ENCODE data around the gene SLC4A5.

The SLC4A5 gene

DNA sequence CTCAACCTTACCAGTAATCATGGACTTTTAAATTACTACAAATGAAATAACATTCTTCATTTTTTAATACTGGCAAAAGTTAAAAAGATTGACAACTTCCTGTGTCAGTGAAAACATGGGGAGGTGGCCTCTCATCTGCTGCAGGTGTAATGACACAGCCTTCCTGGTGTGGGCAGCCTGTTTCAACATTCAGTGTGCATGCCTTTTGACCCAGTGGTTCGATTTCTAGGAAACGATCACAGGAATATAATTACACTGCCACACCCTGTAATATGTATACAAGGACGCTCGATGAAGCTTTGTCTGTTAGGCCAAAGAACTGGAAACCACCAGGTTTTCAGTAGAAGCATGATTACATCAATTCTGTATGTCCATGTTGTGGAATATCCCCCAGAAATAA is 76.1 kb downstream of the SLC4A5 start:
- DNase-seq (ENCODE audit: low read depth, low spot score), result no peak

GRCh38 chr2:74264281-74264680 is 78.9 kb downstream of the SLC4A5 start:
- DNase-seq (ENCODE audit: low read depth, low spot score), result no peak

GRCh38 chr2:74262681-74263080 is 80.5 kb downstream of the SLC4A5 start:
- DNase-seq (ENCODE audit: low read depth, low spot score), result no peak

DNA sequence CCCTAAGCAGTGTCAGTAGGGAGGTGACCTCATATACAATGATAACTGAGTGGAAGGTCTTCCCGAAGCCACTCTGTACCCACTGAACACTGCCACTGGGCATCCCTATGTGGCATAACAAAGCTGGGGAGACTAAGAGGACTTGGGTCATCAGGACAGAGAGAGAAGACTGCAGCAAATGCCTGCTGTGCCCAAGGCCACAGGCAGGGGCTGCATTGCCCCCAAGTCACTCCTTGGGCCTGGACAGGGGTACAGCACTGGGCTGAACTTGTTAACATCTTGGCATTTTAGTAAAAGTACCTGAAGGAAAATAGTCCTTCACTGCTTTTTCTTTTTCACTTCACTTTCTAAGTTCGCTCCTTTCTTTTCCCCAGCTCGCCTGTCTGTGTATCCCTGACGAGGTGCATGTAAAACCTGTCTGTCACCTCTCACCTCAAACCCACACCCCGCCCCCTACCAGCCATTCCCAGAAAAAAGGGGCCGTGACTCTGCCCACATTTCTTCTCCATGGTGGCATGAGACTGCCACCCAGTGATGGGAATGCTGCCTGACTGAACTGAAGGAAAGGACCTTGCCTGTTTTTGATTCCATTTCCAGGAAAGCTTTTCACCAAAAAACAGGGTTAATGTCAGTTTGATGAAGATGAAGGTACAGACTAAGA is 81.9 kb downstream of the SLC4A5 start:
- peak; percentile 40 for DNase-seq (ENCODE audit: low read depth, low spot score)

GRCh38 chr2:74260495-74260894 is 82.7 kb downstream of the SLC4A5 start:
- DNase-seq (ENCODE audit: low read depth, low spot score), result no peak

DNA sequence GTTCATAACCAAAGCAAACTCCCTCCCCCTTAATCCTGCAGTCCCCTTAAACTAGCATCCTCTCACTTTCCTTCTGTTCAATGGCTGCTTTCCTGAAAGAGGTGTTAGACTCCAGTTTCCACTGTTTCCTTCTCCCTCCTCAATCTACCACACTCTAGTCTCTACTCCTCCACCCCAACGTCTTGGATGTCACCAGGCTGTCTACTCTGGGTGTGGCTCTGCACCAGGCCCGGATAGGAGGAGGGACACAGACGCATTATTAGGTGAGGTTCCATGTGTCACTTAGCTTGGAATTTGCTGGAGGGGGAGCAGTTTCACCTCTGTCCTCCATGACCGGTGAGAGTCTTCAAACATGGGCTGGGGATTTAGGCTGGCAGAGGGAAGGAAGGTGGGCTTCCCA is 83.5 kb downstream of the SLC4A5 start:
- DNase-seq (ENCODE audit: low read depth, low spot score), result no peak

- no peak for DNase-seq (ENCODE audit: low read depth, low spot score)
Observed at GRCh38 chr2:74259191-74259590, 84.0 kb downstream of the SLC4A5 start.

GRCh38 chr2:74255660-74256213 is 87.5 kb downstream of the SLC4A5 start:
- no peak for DNase-seq (ENCODE audit: low read depth, low spot score)

DNA sequence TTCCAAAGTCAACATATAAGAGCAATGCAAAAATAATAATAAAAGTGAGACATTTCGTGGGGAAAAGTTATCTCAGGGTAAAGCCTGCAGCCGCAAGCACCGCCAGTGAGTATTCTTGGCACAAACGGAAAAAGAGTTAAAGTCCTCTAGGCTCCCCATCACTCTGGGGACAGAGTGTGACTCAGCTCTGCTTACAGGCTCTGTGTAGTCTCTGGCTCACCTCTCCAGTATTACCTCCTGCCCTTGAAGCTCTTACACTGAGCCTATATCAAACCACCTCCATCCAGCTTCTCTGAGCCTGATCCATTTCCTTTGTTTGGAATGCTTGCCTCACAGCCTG is 89.3 kb downstream of the SLC4A5 start:
- DNase-seq (ENCODE audit: low read depth, low spot score), result no peak

GRCh38 chr2:74253306-74253970 is 89.8 kb downstream of the SLC4A5 start:
- no peak for DNase-seq (ENCODE audit: low read depth, low spot score)

GRCh38 chr2:74252862-74253261 is 90.4 kb downstream of the SLC4A5 start:
- DNase-seq (ENCODE audit: low read depth, low spot score), result no peak

GRCh38 chr2:74252036-74252435 is 91.2 kb downstream of the SLC4A5 start:
- DNase-seq (ENCODE audit: low read depth, low spot score), result no peak

GRCh38 chr2:74250189-74250631 is 93.0 kb downstream of the SLC4A5 start:
- no peak for DNase-seq (ENCODE audit: low read depth, low spot score)

DNA sequence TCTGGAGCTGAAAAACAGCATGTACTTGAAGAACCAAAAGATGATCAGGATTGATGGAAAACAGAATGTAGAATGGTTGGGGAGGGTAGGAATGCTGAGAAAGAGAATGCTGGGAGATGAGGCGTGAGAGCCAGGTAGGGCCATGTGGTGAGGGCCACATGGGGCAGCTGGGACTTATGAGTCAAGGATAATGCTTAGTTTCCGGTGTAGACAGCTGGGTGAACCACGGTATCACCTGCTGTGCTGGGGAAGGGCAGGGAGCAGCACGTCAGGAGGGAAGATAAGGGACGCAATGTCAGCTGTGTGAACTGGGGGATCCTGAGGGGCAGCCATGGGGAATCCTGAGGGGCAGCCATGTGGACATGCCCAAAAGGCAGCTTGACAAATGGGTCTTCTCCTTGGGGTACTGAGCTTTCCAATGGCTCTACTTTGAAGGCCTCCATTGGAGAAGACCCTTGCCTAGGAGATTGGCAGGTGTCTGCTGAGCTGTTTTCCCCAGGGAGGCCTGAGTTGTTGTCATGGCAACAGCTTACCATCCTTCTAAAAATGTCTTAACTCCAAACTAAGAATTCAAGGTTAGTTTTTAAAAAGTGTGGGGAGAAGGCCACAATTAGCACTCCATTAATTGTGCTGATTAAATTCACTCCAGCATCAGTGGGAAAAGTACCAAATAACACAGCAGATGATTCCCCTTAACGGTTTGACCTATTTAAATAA is 93.7 kb downstream of the SLC4A5 start:
- DNase-seq (ENCODE audit: low read depth, low spot score), result no peak

GRCh38 chr2:74246496-74247195 is 96.6 kb downstream of the SLC4A5 start:
- DNase-seq (ENCODE audit: low read depth, low spot score), result no peak

DNA sequence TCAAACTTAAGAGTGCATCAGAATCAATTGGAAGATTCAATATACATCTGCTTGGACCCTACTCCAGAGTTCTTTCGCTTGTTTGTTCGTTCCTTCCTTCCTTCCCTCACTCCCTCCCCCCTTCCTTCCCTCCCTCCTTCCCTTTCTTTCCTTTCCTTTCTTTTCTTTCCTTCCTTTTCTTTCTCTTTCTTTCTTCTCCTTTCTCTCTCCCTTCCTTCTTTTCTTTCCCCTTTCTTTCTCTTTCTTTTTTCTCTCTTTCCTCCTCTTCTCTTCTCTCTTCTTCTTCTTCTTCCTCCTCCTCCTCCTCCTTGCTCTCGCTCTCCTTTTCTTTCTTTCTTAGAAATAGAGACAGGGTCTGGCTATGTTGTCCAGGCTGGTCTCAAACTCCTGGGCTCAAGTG is 98.9 kb downstream of the SLC4A5 start:
- no peak for DNase-seq (ENCODE audit: low read depth, low spot score)

DNA sequence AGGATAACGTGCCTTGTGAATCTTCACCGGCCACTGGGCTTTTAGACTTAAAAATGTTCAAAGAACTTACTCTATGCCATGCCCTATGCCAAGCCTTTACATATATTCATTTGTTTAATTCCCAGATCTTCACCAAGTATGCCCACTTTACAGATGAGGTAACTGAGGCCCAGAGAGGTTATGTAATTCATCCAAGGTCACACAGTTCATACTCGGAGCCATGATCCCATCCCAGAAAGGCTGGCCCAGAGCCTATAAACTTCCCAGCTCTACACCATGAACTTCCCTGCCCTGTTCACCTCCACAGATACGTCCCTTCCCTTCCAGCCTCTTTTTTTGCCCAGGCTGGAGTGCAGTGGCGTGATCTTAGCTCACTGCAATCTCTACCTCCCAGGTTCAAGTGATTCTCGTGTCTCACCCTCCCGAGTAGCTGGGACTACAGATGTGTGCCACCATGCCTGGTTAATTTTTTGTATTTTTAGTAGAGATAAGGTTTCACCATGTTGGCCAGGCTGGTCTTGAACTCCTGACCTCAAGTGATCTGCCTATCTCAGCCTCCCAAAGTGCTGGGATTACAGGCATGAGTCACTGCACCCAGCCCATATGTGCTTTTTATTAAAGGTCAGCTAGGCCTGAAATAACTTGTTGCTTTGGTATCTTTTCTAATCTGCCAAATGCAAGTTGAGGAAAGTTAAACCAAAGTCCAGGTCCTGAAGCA is 100.7 kb downstream of the SLC4A5 start:
- no peak for DNase-seq (ENCODE audit: low read depth, low spot score)

GRCh38 chr2:74239346-74239745 is 103.9 kb downstream of the SLC4A5 start:
- DNase-seq (ENCODE audit: low read depth, low spot score), result no peak

DNA sequence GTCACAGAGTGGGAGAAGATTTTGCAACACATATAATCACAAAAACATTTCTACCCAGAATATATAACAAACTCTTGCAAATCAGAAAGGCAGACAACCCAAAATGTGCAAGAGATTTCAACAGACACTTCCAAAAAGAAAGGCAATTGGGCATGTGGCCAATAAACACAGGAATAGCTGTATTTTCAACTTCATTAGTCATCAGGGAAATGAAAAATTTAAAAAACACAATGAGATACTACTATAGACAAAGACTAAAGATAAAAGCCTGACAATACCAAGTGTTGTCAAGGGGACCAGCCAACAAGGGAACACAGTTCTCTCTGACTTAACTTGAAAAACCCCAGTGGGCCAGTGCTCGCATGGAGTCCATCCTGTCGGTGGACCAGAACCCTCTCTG is 104.3 kb downstream of the SLC4A5 start:
- DNase-seq (ENCODE audit: low read depth, low spot score), result no peak

DNA sequence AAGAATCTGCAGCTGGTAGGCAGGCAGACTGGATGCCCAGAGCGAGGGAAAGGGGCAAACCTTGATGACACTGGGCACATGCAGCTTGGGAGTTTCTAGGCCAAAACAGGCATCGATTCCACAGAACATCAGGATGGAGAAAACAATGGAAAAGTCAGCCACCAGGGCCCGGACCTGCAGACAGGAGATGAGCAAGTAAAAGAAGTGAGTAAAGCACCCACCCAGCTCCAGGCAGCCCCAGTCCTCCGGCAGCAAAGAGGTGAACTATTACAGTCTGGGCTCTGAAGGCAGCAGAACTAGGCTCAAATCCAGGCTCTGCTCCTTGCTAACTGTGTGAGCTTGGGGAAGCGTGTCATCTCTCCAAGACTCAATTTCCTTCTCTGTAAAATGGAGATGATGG is 108.2 kb downstream of the SLC4A5 start:
- no peak for DNase-seq (ENCODE audit: low read depth, low spot score)

- no peak for DNase-seq (ENCODE audit: low read depth, low spot score)
Observed at GRCh38 chr2:74233648-74234047, 109.6 kb downstream of the SLC4A5 start.
